Measurements from ENCODE around the gene NEK6.

NEK6 gene

GRCh38 chr9:124263213-124263612 is 5.5 kb downstream of the NEK6 start:
- no peak for DNase-seq

GRCh38 chr9:124263800-124264426 is 6.2 kb downstream of the NEK6 start:
- DNase-seq = no peak

- no peak for DNase-seq
Measured at GRCh38 chr9:124264823-124265233, 7.1 kb downstream of the NEK6 start.

GRCh38 chr9:124265551-124265950 is 7.8 kb downstream of the NEK6 start:
- no peak for DNase-seq

- DNase-seq = no peak
Measured at GRCh38 chr9:124266139-124266825, 8.5 kb downstream of the NEK6 start.

- DNase-seq = no peak
Measured at GRCh38 chr9:124266826-124267201, 9.1 kb downstream of the NEK6 start.

- peak; percentile 49 for DNase-seq
Measured at GRCh38 chr9:124267271-124267807, 9.6 kb downstream of the NEK6 start.

GRCh38 chr9:124268248-124268647 is 10.5 kb downstream of the NEK6 start:
- DNase-seq = no peak

GRCh38 chr9:124268661-124269060 is 10.9 kb downstream of the NEK6 start:
- no peak for DNase-seq

GRCh38 chr9:124269556-124269955 is 11.8 kb downstream of the NEK6 start:
- DNase-seq = no peak

GRCh38 chr9:124270504-124271335 is 13.0 kb downstream of the NEK6 start:
- no peak for DNase-seq

GRCh38 chr9:124271660-124272059 is 13.9 kb downstream of the NEK6 start:
- DNase-seq = no peak

- no peak for DNase-seq
Measured at GRCh38 chr9:124272118-124272517, 14.4 kb downstream of the NEK6 start.

- DNase-seq = no peak
Measured at GRCh38 chr9:124272979-124273378, 15.2 kb downstream of the NEK6 start.

GRCh38 chr9:124273427-124274160 is 15.8 kb downstream of the NEK6 start:
- DNase-seq = no peak

- DNase-seq = no peak
Measured at GRCh38 chr9:124274226-124274625, 16.5 kb downstream of the NEK6 start.

- no peak for DNase-seq
Measured at GRCh38 chr9:124274738-124275137, 17.0 kb downstream of the NEK6 start.

GRCh38 chr9:124277420-124277819 is 19.7 kb downstream of the NEK6 start:
- no peak for DNase-seq

GRCh38 chr9:124278054-124278540 is 20.3 kb downstream of the NEK6 start:
- no peak for DNase-seq

GRCh38 chr9:124279531-124280175 is 21.9 kb downstream of the NEK6 start:
- DNase-seq = no peak

- no peak for DNase-seq
Measured at GRCh38 chr9:124280176-124280691, 22.5 kb downstream of the NEK6 start.

GRCh38 chr9:124281931-124282371 is 24.2 kb downstream of the NEK6 start:
- DNase-seq = no peak
